ENCODE measurements around the gene CELF5. TPM values are rescaled to one million over a fixed set of nuclear protein-coding genes. Genes with fewer than 3 reads are reported as not detected.

Gene CELF5
- total and polyA plus RNA-seq, 2 donors (not counting 1 experiment from before 2014, with no cell fraction given) = 0.15 TPM; not detected in 1

DNA sequence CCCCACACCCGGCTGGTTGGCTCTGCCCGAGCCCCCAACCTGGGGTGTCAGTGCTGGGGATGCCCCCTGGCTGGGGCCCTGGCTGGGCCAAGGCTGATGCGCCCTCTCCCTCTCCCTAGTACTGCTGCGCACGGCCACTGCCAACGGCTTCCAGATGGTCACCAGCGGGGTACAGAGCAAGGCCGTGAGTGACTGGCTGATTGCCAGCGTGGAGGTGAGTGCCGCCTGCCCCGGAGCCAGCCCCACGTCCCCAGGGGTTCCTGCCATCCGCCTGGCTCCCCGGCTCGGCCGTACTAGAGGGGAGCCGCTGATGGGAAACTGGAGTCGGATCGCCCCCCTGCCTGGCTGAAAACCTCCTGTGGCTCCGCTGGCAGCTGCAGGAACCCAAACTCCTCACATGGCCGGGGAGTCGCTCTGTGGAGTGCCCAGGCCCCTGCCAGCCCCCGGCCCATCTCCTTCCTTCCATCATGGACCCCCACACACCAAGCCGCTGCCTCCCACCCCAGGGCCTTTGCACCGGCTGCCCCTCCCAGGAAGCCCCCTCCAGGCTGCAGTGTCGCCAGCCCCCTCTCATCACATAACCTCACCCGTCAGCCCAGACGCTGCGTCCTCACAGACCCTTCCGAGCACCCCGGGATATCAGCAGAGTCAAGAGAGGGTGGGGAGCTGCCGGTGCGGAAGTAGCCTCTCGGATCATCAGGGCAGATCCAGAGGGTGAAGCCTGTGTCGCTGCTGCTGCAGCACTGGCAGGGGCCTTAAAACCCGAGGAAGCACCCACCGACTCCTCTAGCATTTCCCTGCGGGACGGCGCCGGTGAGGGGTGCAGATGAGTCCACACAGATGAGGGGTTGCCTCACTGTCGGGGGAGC lies 28.2 kb upstream of the CELF5 start:
- H3K9me3 ChIP-seq (ENCODE audit: control extremely low read depth in 1 of 3, control insufficient read depth in 2 of 3, insufficient read depth in 1 of 3, low read length in 2 of 3) = peaks cover 0 to 11% (median 0%) of the 10 kb centered on the region in 3 donors
- Mint-ChIP-seq H3K9me3 (ENCODE audit: insufficient read depth) (no peaks in the 10 kb centered on the region), H3K27me3 (no peaks in the 10 kb centered on the region), H3K27ac (no peak overlapping the region), H3K4me3 (no peak overlapping the region), H3K4me1 (peaks cover 3% of the 10 kb centered on the region)
- H3K4me1 ChIP-seq (ENCODE audit: control insufficient read depth in 2 of 2, insufficient read depth in 2 of 2, low read length in 2 of 2) = peaks cover 0 to 6% of the 10 kb centered on the region in 2 donors
- peaks cover 27% of the 10 kb centered on the region for H3K79me2 ChIP-seq (ENCODE audit: control insufficient read depth, insufficient read depth, low read length)
- intact Hi-C loops (cut with micrococcal nuclease) = no loop called here
- TF ChIP-seq, protein P1, sequence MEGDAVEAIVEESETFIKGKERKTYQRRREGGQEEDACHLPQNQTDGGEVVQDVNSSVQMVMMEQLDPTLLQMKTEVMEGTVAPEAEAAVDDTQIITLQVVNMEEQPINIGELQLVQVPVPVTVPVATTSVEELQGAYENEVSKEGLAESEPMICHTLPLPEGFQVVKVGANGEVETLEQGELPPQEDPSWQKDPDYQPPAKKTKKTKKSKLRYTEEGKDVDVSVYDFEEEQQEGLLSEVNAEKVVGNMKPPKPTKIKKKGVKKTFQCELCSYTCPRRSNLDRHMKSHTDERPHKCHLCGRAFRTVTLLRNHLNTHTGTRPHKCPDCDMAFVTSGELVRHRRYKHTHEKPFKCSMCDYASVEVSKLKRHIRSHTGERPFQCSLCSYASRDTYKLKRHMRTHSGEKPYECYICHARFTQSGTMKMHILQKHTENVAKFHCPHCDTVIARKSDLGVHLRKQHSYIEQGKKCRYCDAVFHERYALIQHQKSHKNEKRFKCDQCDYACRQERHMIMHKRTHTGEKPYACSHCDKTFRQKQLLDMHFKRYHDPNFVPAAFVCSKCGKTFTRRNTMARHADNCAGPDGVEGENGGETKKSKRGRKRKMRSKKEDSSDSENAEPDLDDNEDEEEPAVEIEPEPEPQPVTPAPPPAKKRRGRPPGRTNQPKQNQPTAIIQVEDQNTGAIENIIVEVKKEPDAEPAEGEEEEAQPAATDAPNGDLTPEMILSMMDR (IDR thresholded peaks at IDR 0.05) = no peak
- no peak for TF ChIP-seq EZH2 (IDR thresholded peaks at IDR 0.05; ENCODE audit: borderline replicate concordance, insufficient read depth, low read depth, low read length, poor library complexity, severe bottlenecking)
- H3K27me3 ChIP-seq (replicated peaks in 1 of 4; ENCODE audit: control extremely low read depth in 1 of 4, control insufficient read depth in 3 of 4, insufficient read depth in 4 of 4, low read length in 3 of 4) = no peaks in the 10 kb centered on the region
- no peak overlapping the region for H3K9ac ChIP-seq (ENCODE audit: low read length)
- H4K20me1 ChIP-seq (ENCODE audit: control insufficient read depth, insufficient read depth, low read length, poor library complexity, severe bottlenecking) = peaks cover 27% of the 10 kb centered on the region
- H3K36me3 ChIP-seq (replicated peaks in 1 of 2; ENCODE audit: control extremely low read depth in 1 of 2, control insufficient read depth in 1 of 2, extremely low read depth in 1 of 2, insufficient read depth in 2 of 2, low read length in 1 of 2) = peaks cover 0 to 25% of the 10 kb centered on the region in 2 experiments
- ChIA-PET CTCF (no interaction called here), POLR2A (no interaction called here)
- no peak overlapping the region for H2AFZ ChIP-seq (ENCODE audit: insufficient read depth, low read depth, low read length, poor library complexity, severe bottlenecking)
- ATAC-seq (ENCODE audit: low read depth) (no peak), DNase-seq (no peak)
- 96% methylated on average over 42 of the region's 42 CpGs for WGBS (ENCODE audit: insufficient coverage)
- no peak overlapping the region for H3K27ac ChIP-seq (ENCODE audit: low read length in 2 of 2)
- H3K4me2 ChIP-seq (replicated peaks; ENCODE audit: low read depth, low read length, poor library complexity, severe bottlenecking) = no peak overlapping the region
- H3K4me3 ChIP-seq (ENCODE audit: control extremely low read depth in 1 of 5, extremely low read depth in 1 of 5, insufficient read depth in 1 of 5, low read depth in 2 of 5, low read length in 4 of 5) = no peak overlapping the region

DNA sequence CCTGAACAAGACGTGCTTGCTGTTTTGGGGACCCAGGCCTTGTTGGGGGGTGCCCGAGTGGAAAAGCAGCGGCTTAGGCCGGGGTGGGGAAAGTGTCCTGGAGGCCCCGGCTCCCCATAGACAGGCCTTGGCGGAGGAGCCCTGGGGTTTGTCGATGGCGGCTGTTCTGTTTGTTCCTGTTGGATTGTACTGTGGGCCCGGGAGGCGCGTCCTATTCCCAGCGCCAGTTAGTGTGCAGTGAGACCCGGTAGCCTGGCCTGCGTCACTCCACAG lies 27.6 kb upstream of the CELF5 start:
- H3K27ac ChIP-seq (ENCODE audit: low read length in 2 of 2) = no peak overlapping the region
- ATAC-seq (ENCODE audit: low read depth) = no peak
- Mint-ChIP-seq H3K27ac (no peak overlapping the region), H3K9me3 (ENCODE audit: insufficient read depth) (no peaks in the 10 kb centered on the region), H3K27me3 (no peaks in the 10 kb centered on the region), H3K4me1 (no peaks in the 10 kb centered on the region), H3K4me3 (no peak overlapping the region)
- POLR2A ChIA-PET = no interaction called here
- H2AFZ ChIP-seq (ENCODE audit: insufficient read depth, low read depth, low read length, poor library complexity, severe bottlenecking) = no peak overlapping the region
- intact Hi-C loops (cut with micrococcal nuclease) = no loop called here
- TF ChIP-seq, protein P1 (IDR thresholded peaks at IDR 0.05) = no peak
- TF ChIP-seq EZH2 (IDR thresholded peaks at IDR 0.05; ENCODE audit: borderline replicate concordance, insufficient read depth, low read depth, low read length, poor library complexity, severe bottlenecking) = no peak
- H3K27me3 ChIP-seq (replicated peaks in 1 of 4; ENCODE audit: control extremely low read depth in 1 of 4, control insufficient read depth in 3 of 4, insufficient read depth in 4 of 4, low read length in 3 of 4) = no peaks in the 10 kb centered on the region
- peaks cover 22% of the 10 kb centered on the region for H3K79me2 ChIP-seq (ENCODE audit: control insufficient read depth, insufficient read depth, low read length)
- no peak overlapping the region for H3K4me3 ChIP-seq (ENCODE audit: control extremely low read depth in 1 of 5, extremely low read depth in 1 of 5, insufficient read depth in 1 of 5, low read depth in 2 of 5, low read length in 4 of 5)
- CTCF ChIA-PET = no interaction called here
- DNase-seq = no peak
- peaks cover 22% of the 10 kb centered on the region for H4K20me1 ChIP-seq (ENCODE audit: control insufficient read depth, insufficient read depth, low read length, poor library complexity, severe bottlenecking)
- peaks cover 0 to 11% (median 0%) of the 10 kb centered on the region in 3 donors for H3K9me3 ChIP-seq (ENCODE audit: control extremely low read depth in 1 of 3, control insufficient read depth in 2 of 3, insufficient read depth in 1 of 3, low read length in 2 of 3)
- H3K4me1 ChIP-seq (ENCODE audit: control insufficient read depth in 2 of 2, insufficient read depth in 2 of 2, low read length in 2 of 2) = peaks cover 0 to 6% of the 10 kb centered on the region in 2 donors
- 96% methylated on average over 14 of the region's 14 CpGs for WGBS (ENCODE audit: insufficient coverage)
- no peak overlapping the region for H3K9ac ChIP-seq (ENCODE audit: low read length)
- no peak overlapping the region for H3K4me2 ChIP-seq (replicated peaks; ENCODE audit: low read depth, low read length, poor library complexity, severe bottlenecking)
- peaks cover 0 to 27% of the 10 kb centered on the region in 2 experiments for H3K36me3 ChIP-seq (replicated peaks in 1 of 2; ENCODE audit: control extremely low read depth in 1 of 2, control insufficient read depth in 1 of 2, extremely low read depth in 1 of 2, insufficient read depth in 2 of 2, low read length in 1 of 2)

Measured in B cell (primary cell).